MCF 10A (cell line): Measurements from ENCODE around the gene KIF21A. TPM values are rescaled to one million over a fixed set of nuclear protein-coding genes. Genes with fewer than 3 reads are reported as not detected.

Experiments
- BruUV-seq: library from RNA; stranded (reverse); fragments of 400-500 nt; replicated peaks from 2 replicates; lab custom pipeline; 2021; lab: Mats Ljungman, UMichigan
- CTCF ChIA-PET: fragments of 300-600 bp; sonication (Branson Sonifier 250); formaldehyde crosslinking; extraction: SDS; loops from one replicate; lab custom pipeline; 2021; ENCODE audit warnings: antibody characterized with exemption, inconsistent platforms; lab: Yijun Ruan, JAX
- POLR2A ChIA-PET: fragments of 300-600, 350-650 bp; sonication (Branson Sonifier 250); formaldehyde crosslinking; extraction: SDS; loops from one replicate; lab custom pipeline; 2020; ENCODE audit warnings: antibody characterized with exemption, inconsistent platforms; lab: Yijun Ruan, JAX
- DNase-seq: peaks from one replicate; pipeline ENCODE4 v3.0.0-alpha.2; 2018; ENCODE audit not compliant: unreplicated experiment
- H3K27ac Mint-ChIP-seq: one replicate; pipeline ENCODE4 v1.8.0; 2022; ENCODE audit warnings: mild to moderate bottlenecking, low read depth, mixed read lengths; ENCODE audit not compliant: unreplicated experiment
- H3K27me3 Mint-ChIP-seq: one replicate; pipeline ENCODE4 v1.8.0; 2022; ENCODE audit warnings: mixed read lengths; ENCODE audit not compliant: insufficient read depth, unreplicated experiment
- H3K36me3 Mint-ChIP-seq: one replicate; pipeline ENCODE4 v1.8.0; 2022; ENCODE audit warnings: mild to moderate bottlenecking, moderate library complexity, mixed read lengths; ENCODE audit not compliant: insufficient read depth, unreplicated experiment
- H3K4me1 Mint-ChIP-seq: one replicate; pipeline ENCODE4 v1.8.0; 2022; ENCODE audit warnings: mixed read lengths; ENCODE audit not compliant: insufficient read depth, unreplicated experiment
- H3K4me3 Mint-ChIP-seq: one replicate; pipeline ENCODE4 v1.8.0; 2022; ENCODE audit warnings: mild to moderate bottlenecking, moderate library complexity, mixed read lengths; ENCODE audit not compliant: unreplicated experiment
- H3K9me3 Mint-ChIP-seq: one replicate; pipeline ENCODE4 v1.8.0; 2022; ENCODE audit warnings: mixed read lengths; ENCODE audit not compliant: unreplicated experiment
- intact Hi-C: fragments of 100-400 bp; cut with micrococcal nuclease; formaldehyde crosslinking; loops from 2 replicates; pipeline ENCODE4 v1.14.1; 2022
- total RNA-seq: library from RNA; stranded (reverse); gene quantifications from 2 replicates; pipeline ENCODE4 v1.2.3, GENCODE V29; 2022
- TF ChIP-seq, protein P1 (sequence below): fragments of 200-600 bp; IDR thresholded peaks from one replicate; pipeline ENCODE4 v1.8.0; 2022; ENCODE audit warnings: antibody characterized with exemption, mild to moderate bottlenecking; ENCODE audit not compliant: unreplicated experiment

KIF21A gene
- total RNA-seq, 1 experiment from 2014 or later: 53.8 TPM

DNA sequence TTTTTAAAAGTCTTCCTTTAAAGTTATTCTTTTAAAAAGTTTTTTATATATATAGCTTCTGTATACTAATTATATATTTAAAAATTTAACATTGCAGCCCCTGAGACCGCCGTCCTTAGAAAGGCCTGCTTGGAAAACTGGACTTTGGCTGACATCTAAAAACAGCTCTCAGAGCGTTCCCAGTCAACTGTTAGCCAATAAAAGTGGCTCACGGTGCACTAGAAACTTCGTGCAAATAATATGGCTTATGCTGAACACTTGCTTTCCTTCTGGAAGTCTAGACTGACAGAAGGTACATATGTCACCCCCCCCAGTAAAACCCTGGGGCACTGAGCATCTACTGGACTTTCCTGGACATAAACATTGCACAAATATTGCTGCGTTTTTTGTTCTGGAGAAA lies 115.0 kb downstream of the KIF21A start:
- no TSS peak for BruUV-seq
- Mint-ChIP-seq H3K36me3 (peaks cover 45% of the 10 kb centered on the region), H3K9me3 (no peaks in the 10 kb centered on the region), H3K27ac (no peak overlapping the region), H3K4me1 (peaks cover 10% of the 10 kb centered on the region), H3K27me3 (no peaks in the 10 kb centered on the region), H3K4me3 (no peak overlapping the region)
- intact Hi-C loops: no loop called here
- TF ChIP-seq, protein P1, sequence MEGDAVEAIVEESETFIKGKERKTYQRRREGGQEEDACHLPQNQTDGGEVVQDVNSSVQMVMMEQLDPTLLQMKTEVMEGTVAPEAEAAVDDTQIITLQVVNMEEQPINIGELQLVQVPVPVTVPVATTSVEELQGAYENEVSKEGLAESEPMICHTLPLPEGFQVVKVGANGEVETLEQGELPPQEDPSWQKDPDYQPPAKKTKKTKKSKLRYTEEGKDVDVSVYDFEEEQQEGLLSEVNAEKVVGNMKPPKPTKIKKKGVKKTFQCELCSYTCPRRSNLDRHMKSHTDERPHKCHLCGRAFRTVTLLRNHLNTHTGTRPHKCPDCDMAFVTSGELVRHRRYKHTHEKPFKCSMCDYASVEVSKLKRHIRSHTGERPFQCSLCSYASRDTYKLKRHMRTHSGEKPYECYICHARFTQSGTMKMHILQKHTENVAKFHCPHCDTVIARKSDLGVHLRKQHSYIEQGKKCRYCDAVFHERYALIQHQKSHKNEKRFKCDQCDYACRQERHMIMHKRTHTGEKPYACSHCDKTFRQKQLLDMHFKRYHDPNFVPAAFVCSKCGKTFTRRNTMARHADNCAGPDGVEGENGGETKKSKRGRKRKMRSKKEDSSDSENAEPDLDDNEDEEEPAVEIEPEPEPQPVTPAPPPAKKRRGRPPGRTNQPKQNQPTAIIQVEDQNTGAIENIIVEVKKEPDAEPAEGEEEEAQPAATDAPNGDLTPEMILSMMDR: no peak
- ChIA-PET POLR2A (no interaction called here), CTCF (interaction anchor here (0.7 to 1.3 kb wide), 3 partner anchors 10 to 12 kb away, joined by 3 to 7 read pairs (median 5); no protein-coding TSS in a partner anchor)
- DNase-seq: no peak

DNA sequence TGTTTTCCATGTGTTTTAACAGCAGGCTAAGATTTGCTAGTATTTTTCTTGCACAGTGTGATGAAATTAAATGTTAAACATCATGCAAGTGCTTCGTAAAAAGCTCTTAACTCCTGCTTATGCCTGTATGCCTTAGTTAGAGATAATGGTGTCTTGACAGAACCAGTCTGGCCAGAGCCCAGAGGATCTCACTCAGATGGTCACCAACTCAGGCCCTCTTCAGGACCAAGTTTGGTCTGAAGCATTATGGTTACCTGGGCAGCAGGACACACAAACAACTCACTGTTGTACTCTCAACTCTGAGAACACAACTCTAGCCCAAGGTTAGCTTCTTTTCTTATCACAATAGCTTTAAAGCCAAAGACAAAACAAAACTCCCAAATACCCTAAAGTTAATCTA lies 115.4 kb downstream of the KIF21A start:
- Mint-ChIP-seq H3K9me3 (no peaks in the 10 kb centered on the region), H3K4me3 (no peak overlapping the region), H3K27me3 (no peaks in the 10 kb centered on the region), H3K36me3 (peaks cover 45% of the 10 kb centered on the region), H3K4me1 (peaks cover 10% of the 10 kb centered on the region), H3K27ac (no peak overlapping the region)
- ChIA-PET CTCF (interaction anchor here (0.7 to 1.1 kb wide), 2 partner anchors 9 to 13 kb away, joined by 3 to 5 read pairs; no protein-coding TSS in a partner anchor), POLR2A (no interaction called here)
- BruUV-seq: no TSS peak
- intact Hi-C loops: no loop called here
- TF ChIP-seq, protein P1: no peak
- DNase-seq: no peak

DNA sequence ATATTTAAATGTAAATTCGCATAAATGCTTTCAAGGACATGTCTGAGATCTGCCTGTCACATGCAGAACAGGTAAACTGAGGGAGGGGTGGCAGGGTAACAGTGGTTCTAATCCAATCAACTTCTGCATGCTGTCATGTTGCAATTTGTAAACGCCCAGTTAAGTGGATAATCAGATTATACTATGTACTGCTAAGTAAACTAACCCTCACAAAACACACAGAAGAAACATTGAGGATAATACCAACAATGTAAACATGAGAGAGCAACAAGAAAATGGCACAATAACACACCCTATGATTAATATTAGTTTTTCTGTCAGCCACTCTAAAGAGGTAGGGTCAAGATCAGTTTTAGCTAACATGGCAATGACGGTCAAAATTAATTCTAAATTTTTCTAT lies 123.7 kb downstream of the KIF21A start:
- intact Hi-C loops: loop anchor here (10.0 kb wide), 1 partner anchor 266 kb away; no protein-coding TSS in a partner anchor
- CTCF ChIA-PET: interaction anchor here (0.6 to 2.2 kb wide), 5 partner anchors 8 to 1228 kb away, joined by 3 to 10 read pairs (median 3); no protein-coding TSS in a partner anchor
- DNase-seq: no peak
- Mint-ChIP-seq H3K27me3 (no peaks in the 10 kb centered on the region), H3K4me3 (no peak overlapping the region), H3K4me1 (no peaks in the 10 kb centered on the region), H3K27ac (no peak overlapping the region), H3K36me3 (peaks cover 23% of the 10 kb centered on the region), H3K9me3 (no peaks in the 10 kb centered on the region)
- BruUV-seq: no TSS peak
- POLR2A ChIA-PET: no interaction called here
- TF ChIP-seq, protein P1: no peak

DNA sequence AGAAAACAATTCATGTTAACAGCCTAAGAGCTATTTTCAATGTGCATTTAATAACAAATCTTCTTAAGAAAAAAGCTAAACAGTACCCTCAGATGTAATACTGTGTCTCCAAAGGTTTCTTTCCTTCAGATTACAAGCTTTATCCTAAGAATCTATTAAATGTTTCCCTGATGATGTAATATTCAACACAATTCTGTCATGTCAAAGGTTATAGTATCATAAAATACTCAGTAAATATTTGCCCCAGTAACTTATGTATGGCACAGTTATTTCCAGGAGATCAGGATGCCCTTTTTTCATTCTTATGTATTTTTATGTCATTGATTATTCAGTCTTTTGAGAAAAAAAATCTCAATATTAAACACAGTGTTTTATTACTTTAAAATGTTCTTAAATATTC lies 128.4 kb downstream of the KIF21A start:
- ChIA-PET POLR2A (no interaction called here), CTCF (no interaction called here)
- no peak for DNase-seq
- TF ChIP-seq, protein P1: no peak
- H3K9me3 Mint-ChIP-seq: no peaks in the 10 kb centered on the region
- H3K4me3 Mint-ChIP-seq: no peak overlapping the region
- no TSS peak for BruUV-seq
- H3K27ac Mint-ChIP-seq: no peak overlapping the region
- H3K4me1 Mint-ChIP-seq: no peaks in the 10 kb centered on the region
- intact Hi-C loops: loop anchor here (10.0 kb wide), 1 partner anchor 270 kb away; no protein-coding TSS in a partner anchor
- no peaks in the 10 kb centered on the region for H3K27me3 Mint-ChIP-seq
- H3K36me3 Mint-ChIP-seq: peaks cover 46% of the 10 kb centered on the region
